Activated gamma-delta T cell treated with anti-CD3 and anti-CD28 coated beads, Interleukin-2, amount 50 U/mL, for 16 hours (primary cell): ENCODE results near the gene NACC1.
A peak's percentile ranks its signal among the peaks of the same experiment; 100 is the strongest.

Experiments
- DNase-seq: peaks from one replicate; pipeline ENCODE4 v3.0.0-alpha.2; 2020; ENCODE audit warnings: low read depth

NACC1 gene

GRCh38 chr19:13087795-13088537, 30.1 kb upstream of the NACC1 start:
- no peak for DNase-seq

- no peak for DNase-seq
These were observed 28.8 kb upstream of the NACC1 start for GRCh38 chr19:13089139-13089856.

- DNase-seq: no peak
These were observed 28.1 kb upstream of the NACC1 start for GRCh38 chr19:13089857-13090507.

- no peak for DNase-seq
These were observed 27.4 kb upstream of the NACC1 start for GRCh38 chr19:13090511-13091231.

GRCh38 chr19:13091400-13092157, 26.5 kb upstream of the NACC1 start:
- no peak for DNase-seq

- DNase-seq: no peak
These were observed 25.9 kb upstream of the NACC1 start for GRCh38 chr19:13092158-13092543.

- no peak for DNase-seq
These were observed 25.3 kb upstream of the NACC1 start for GRCh38 chr19:13092606-13093235.

GRCh38 chr19:13093407-13094105, 24.5 kb upstream of the NACC1 start:
- DNase-seq: peak; percentile 76

- no peak for DNase-seq
These were observed 24.0 kb upstream of the NACC1 start for GRCh38 chr19:13094106-13094504.

GRCh38 chr19:13094771-13095392, 23.2 kb upstream of the NACC1 start:
- DNase-seq: no peak

GRCh38 chr19:13095393-13095784, 22.7 kb upstream of the NACC1 start:
- no peak for DNase-seq

GRCh38 chr19:13095934-13096927, 21.8 kb upstream of the NACC1 start:
- DNase-seq: no peak

GRCh38 chr19:13097033-13097462, 21.0 kb upstream of the NACC1 start:
- DNase-seq: no peak

- DNase-seq: no peak
These were observed 20.4 kb upstream of the NACC1 start for GRCh38 chr19:13097463-13098258.

GRCh38 chr19:13098277-13099072, 19.6 kb upstream of the NACC1 start:
- no peak for DNase-seq

GRCh38 chr19:13099073-13099999, 18.7 kb upstream of the NACC1 start:
- peak; percentile 58 for DNase-seq
